ENCODE measurements around the gene PTPRZ1. TPM values are rescaled to one million over a fixed set of nuclear protein-coding genes. Genes with fewer than 3 reads are reported as not detected.

PTPRZ1 gene
- total and polyA plus RNA-seq, 10 of the 15 experiments (the other 5 are each of a cell fraction or from before 2014, with no cell fraction given): 0.05 to 0.21 (median 0.11) TPM; not detected in 7

DNA sequence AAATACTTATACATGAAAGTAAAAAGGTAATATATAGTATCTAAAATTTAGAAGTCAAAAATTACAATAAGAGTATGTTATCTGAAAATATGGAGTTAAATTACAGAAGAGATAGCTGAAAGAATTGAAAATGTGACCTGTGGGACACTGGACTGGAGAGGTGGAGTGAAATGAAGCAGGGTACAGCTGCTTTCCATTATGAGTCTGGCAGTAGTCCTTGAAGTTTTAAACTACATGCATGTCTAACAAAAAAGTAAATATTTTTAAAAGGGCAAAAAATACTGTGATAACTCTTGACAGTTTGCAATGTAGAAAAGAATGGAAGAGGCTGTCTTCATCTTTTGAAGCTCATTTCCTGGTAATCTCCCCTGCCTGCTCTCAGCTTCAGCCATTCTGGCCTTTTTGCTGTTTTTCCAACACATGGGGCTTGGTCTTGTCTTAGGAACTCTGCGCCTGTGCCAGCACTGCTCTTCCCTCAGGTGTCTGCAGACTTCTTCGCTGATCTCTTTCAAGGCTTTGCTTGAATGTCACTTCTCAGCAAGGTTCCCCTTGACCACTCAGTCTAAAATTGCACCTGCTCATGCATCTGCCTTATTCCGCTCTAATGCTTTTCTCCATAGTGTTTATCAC, 36.9 kb downstream of the PTPRZ1 start (continued):
- TF ChIP-seq, protein P1, sequence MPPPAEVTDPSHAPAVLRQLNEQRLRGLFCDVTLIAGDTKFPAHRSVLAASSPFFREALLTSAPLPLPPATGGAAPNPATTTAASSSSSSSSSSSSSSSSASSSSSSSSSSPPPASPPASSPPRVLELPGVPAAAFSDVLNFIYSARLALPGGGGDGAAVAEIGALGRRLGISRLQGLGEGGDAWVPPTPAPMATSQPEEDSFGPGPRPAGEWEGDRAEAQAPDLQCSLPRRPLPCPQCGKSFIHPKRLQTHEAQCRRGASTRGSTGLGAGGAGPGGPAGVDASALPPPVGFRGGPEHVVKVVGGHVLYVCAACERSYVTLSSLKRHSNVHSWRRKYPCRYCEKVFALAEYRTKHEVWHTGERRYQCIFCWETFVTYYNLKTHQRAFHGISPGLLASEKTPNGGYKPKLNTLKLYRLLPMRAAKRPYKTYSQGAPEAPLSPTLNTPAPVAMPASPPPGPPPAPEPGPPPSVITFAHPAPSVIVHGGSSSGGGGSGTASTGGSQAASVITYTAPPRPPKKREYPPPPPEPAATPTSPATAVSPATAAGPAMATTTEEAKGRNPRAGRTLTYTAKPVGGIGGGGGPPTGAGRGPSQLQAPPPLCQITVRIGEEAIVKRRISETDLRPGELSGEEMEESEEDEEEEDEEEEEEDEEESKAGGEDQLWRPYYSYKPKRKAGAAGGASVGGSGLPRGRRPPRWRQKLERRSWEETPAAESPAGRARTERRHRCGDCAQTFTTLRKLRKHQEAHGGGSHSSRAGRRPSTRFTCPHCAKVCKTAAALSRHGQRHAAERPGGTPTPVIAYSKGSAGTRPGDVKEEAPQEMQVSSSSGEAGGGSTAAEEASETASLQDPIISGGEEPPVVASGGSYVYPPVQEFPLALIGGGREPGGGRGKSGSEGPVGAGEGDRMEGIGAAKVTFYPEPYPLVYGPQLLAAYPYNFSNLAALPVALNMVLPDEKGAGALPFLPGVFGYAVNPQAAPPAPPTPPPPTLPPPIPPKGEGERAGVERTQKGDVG (CRISPR knock-in tag; IDR thresholded peaks at IDR 0.05): no peak
- TF ChIP-seq, protein P2, sequence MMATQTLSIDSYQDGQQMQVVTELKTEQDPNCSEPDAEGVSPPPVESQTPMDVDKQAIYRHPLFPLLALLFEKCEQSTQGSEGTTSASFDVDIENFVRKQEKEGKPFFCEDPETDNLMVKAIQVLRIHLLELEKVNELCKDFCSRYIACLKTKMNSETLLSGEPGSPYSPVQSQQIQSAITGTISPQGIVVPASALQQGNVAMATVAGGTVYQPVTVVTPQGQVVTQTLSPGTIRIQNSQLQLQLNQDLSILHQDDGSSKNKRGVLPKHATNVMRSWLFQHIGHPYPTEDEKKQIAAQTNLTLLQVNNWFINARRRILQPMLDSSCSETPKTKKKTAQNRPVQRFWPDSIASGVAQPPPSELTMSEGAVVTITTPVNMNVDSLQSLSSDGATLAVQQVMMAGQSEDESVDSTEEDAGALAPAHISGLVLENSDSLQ (IDR thresholded peaks at IDR 0.05): no peak
- TF ChIP-seq, protein P3, sequence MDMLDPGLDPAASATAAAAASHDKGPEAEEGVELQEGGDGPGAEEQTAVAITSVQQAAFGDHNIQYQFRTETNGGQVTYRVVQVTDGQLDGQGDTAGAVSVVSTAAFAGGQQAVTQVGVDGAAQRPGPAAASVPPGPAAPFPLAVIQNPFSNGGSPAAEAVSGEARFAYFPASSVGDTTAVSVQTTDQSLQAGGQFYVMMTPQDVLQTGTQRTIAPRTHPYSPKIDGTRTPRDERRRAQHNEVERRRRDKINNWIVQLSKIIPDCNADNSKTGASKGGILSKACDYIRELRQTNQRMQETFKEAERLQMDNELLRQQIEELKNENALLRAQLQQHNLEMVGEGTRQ (IDR thresholded peaks at IDR 0.05; ENCODE audit: borderline replicate concordance, low read depth, low read length): no peak
- TF ChIP-seq CHD2 (IDR thresholded peaks at IDR 0.05; ENCODE audit: borderline replicate concordance, low read depth, low read length): no peak
- TF ChIP-seq EP300 (IDR thresholded peaks at IDR 0.05; ENCODE audit: borderline replicate concordance in 1 of 2, control insufficient read depth in 1 of 2, low read depth in 2 of 2, low read length in 2 of 2): no peak
- TF ChIP-seq ZNF24 (IDR thresholded peaks at IDR 0.05): no peak

Data from GM12878 (cell line).